Hepatocyte (in vitro differentiated cells): ENCODE data around the gene PRCC. TPM values are rescaled to one million over a fixed set of nuclear protein-coding genes. Genes with fewer than 3 reads are reported as not detected.

Experiments used
- DNase-seq: peaks from one replicate; pipeline ENCODE4 v3.0.0-alpha.2; 2016; ENCODE audit warnings: low spot score
- H2AFZ ChIP-seq: fragments of 200-600 bp; sonication (generic); 2 replicates; pipeline ENCODE4 v1.6.0; 2016; ENCODE audit warnings: antibody characterized with exemption, mild to moderate bottlenecking
- H3K27ac ChIP-seq: fragments of 200-600 bp; sonication (generic); 2 replicates; pipeline ENCODE4 v1.5.1; 2016; ENCODE audit warnings: mild to moderate bottlenecking
- H3K27me3 ChIP-seq: fragments of 200-600 bp; sonication (generic); 2 replicates; pipeline ENCODE4 v1.6.1; 2016
- H3K36me3 ChIP-seq: fragments of 200-600 bp; sonication (generic); replicated peaks from 2 replicates; pipeline ENCODE4 v1.5.1; 2016; ENCODE audit warnings: low read depth; ENCODE audit not compliant: insufficient read depth
- H3K4me1 ChIP-seq: fragments of 200-600 bp; sonication (generic); 2 replicates; pipeline ENCODE4 v1.5.1; 2016; ENCODE audit warnings: mild to moderate bottlenecking, moderate library complexity; ENCODE audit not compliant: insufficient read depth
- H3K4me2 ChIP-seq: fragments of 200-600 bp; sonication (generic); 2 replicates; pipeline ENCODE4 v1.6.0; 2016
- H3K4me3 ChIP-seq: fragments of 200-600 bp; sonication (generic); 2 replicates; pipeline ENCODE4 v1.5.1; 2016; ENCODE audit warnings: mild to moderate bottlenecking
- H3K79me2 ChIP-seq: fragments of 200-600 bp; sonication (generic); 2 replicates; pipeline ENCODE4 v1.6.0; 2017; ENCODE audit warnings: mild to moderate bottlenecking
- H3K9me2 ChIP-seq: fragments of 200-600 bp; sonication (generic); replicated peaks from 2 replicates; pipeline ENCODE4 v1.6.0; 2017; ENCODE audit warnings: mild to moderate bottlenecking; ENCODE audit not compliant: insufficient read depth
- H3K9me3 ChIP-seq: fragments of 200-600 bp; sonication (generic); 2 replicates; pipeline ENCODE4 v1.5.1; 2016; ENCODE audit warnings: low read depth, mild to moderate bottlenecking
- H4K20me1 ChIP-seq: fragments of 200-600 bp; sonication (generic); 2 replicates; pipeline ENCODE4 v1.6.0; 2016; ENCODE audit warnings: mild to moderate bottlenecking; ENCODE audit not compliant: insufficient read depth, poor library complexity, severe bottlenecking
- CTCF ChIP-seq: fragments of 200-600 bp; sonication (generic); IDR thresholded peaks from 2 replicates; pipeline ENCODE4 v1.5.1; 2016; ENCODE audit warnings: antibody characterized with exemption, mild to moderate bottlenecking; ENCODE audit not compliant: poor library complexity
- EZH2 ChIP-seq: fragments of 200-600 bp; sonication (generic); IDR thresholded peaks from 2 replicates; pipeline ENCODE4 v1.6.1; 2016; ENCODE audit warnings: antibody characterized with exemption, mild to moderate bottlenecking, borderline replicate concordance
- EZH2phosphoT487 ChIP-seq: fragments of 200-600 bp; sonication (generic); IDR thresholded peaks from one replicate; pipeline ENCODE4 v1.6.1; 2018; ENCODE audit warnings: antibody characterized with exemption, mild to moderate bottlenecking, low read depth, moderate library complexity; ENCODE audit not compliant: unreplicated experiment, severe bottlenecking
- WGBS: methylation state at CpG from one replicate; pipeline ENCODE4 v1.1.6; 2016; ENCODE audit warnings: low lambda C conversion rate; ENCODE audit errors: missing lambda C conversion rate; 5-methylcytosine and 5-hydroxymethylcytosine counted together
- polyA plus RNA-seq: library from polyadenylated mRNA; unstranded; fragments of >200 nt; fragmentation: Nextera tagmentation; extraction: Ambion mirVana; gene quantifications from 2 replicates; pipeline ENCODE4 v1.2.1, GENCODE V29; 2016
- total RNA-seq: library from RNA; depleted of rRNA; stranded (reverse); fragments of >200 nt; gene quantifications from 2 replicates; pipeline ENCODE4 v1.2.3, GENCODE V29; 2014

The PRCC gene
- total and polyA plus RNA-seq, 2 experiments from 2014 or later: 35.9 to 108 TPM

GRCh38 chr1:156789621-156790318 lies 22.4 kb downstream of the PRCC start:
- WGBS: 88% methylated on average over 4 of the region's 4 CpGs
- H4K20me1 ChIP-seq: peaks cover 34% of the 10 kb centered on the region
- no peaks in the 10 kb centered on the region for H3K9me3 ChIP-seq

DNA sequence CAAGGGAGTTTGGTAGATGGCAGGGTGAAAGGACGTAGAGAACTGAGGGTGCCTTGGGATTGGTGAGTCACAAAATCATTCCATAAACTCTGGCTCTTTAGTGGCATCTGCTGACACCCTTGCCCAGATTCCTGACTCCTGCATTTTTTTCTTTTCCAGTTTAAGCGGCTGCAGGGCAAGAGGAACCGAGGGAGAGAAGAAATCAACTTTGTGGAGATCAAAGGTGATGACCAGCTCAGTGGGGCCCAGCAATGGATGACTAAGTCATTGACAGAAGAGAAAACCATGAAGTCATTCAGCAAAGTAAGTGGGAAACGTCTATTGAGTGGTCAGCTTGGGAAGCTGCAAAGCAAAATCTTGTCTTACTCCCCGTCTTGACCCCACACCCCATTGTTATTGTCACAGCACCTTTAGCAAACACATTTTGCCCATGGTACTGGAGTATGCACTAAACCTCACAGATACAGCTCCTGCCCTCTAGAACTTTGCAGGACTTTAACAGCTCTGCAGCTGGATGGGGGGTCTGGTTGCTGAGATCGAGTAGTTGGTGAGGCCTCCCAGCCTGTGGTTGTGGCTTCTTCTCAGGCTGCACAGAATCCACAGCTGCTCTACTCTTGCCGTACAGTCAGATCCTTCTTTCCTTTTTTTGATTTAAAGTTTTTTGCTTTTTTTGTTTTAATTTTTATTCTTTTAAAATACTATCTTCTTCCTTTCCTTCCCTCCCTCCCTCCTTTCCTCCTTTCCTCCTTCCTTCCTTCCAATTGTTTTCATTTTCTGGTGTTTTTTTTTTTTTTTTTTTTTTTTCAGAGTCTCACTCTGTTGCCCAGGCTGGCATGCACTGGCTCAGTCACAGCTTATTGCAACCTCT lies 27.4 kb downstream of the PRCC start:
- Histone ChIP-seq H3K4me3 (no peak overlapping the region), H3K36me3 (peaks cover 2% of the 10 kb centered on the region), H3K4me2 (no peak overlapping the region), H3K9me3 (no peaks in the 10 kb centered on the region), H4K20me1 (peaks cover 15% of the 10 kb centered on the region), H3K79me2 (peaks cover 18% of the 10 kb centered on the region), H3K27me3 (no peaks in the 10 kb centered on the region), H3K4me1 (no peaks in the 10 kb centered on the region), H2AFZ (no peak overlapping the region), H3K27ac (no peak overlapping the region), H3K9me2 (no peaks in the 10 kb centered on the region)
- no peak for TF ChIP-seq EZH2
- no peak for TF ChIP-seq CTCF
- TF ChIP-seq EZH2phosphoT487: no peak
- WGBS: 79% methylated on average over 7 of the region's 7 CpGs
- DNase-seq: no peak

More at GRCh38 chr1:156789621-156790318, 22.4 kb downstream of the PRCC start:
- Histone ChIP-seq H3K36me3 (peaks cover 5% of the 10 kb centered on the region), H3K4me2 (no peak overlapping the region), H2AFZ (no peak overlapping the region), H3K27ac (no peak overlapping the region), H3K27me3 (no peaks in the 10 kb centered on the region), H3K79me2 (peaks cover 47% of the 10 kb centered on the region), H3K4me3 (no peak overlapping the region), H3K4me1 (no peaks in the 10 kb centered on the region), H3K9me2 (no peaks in the 10 kb centered on the region)
- DNase-seq: no peak
- no peak for TF ChIP-seq CTCF
- no peak for TF ChIP-seq EZH2
- no peak for TF ChIP-seq EZH2phosphoT487

- Histone ChIP-seq H3K9me3 (no peaks in the 10 kb centered on the region), H3K36me3 (peaks cover 2% of the 10 kb centered on the region), H3K4me2 (no peak overlapping the region), H3K27me3 (no peaks in the 10 kb centered on the region), H3K9me2 (no peaks in the 10 kb centered on the region), H2AFZ (no peak overlapping the region), H3K4me3 (no peak overlapping the region), H3K79me2 (peaks cover 12% of the 10 kb centered on the region), H3K4me1 (no peaks in the 10 kb centered on the region), H3K27ac (no peak overlapping the region), H4K20me1 (peaks cover 13% of the 10 kb centered on the region)
- TF ChIP-seq CTCF (no peak), EZH2 (no peak), EZH2phosphoT487 (no peak)
- 100% methylated on average over 5 of the region's 5 CpGs for WGBS
- DNase-seq: no peak
These were observed 28.0 kb downstream of the PRCC start for GRCh38 chr1:156795374-156795733.
